ENCODE results near the gene POLR1C.
A peak's percentile ranks its signal among the peaks of the same experiment; 100 is the strongest.
"Not testable (repeated sequence)": the region's sequence is repeated elsewhere in the genome, so short reads cannot be mapped to it uniquely, and the experiment has no call there.

Gene POLR1C

GRCh38 chr6:43497689-43498088 lies 19.2 kb upstream of the POLR1C start:
- DNase-seq (no peak), ATAC-seq (replicated peaks) (no peak)
- Mint-ChIP-seq H3K4me1 (peaks cover 6 to 20% of the 10 kb centered on the region in 2 donors), H3K27me3 (no peaks in the 10 kb centered on the region), H3K9me3 (no peaks in the 10 kb centered on the region), H3K27ac (peak overlapping the region; percentile 25), H3K4me3 (no peak overlapping the region), H3K36me3 (peaks cover 30 to 41% of the 10 kb centered on the region in 2 donors)

- Mint-ChIP-seq H3K4me1 (peaks cover 2 to 14% of the 10 kb centered on the region in 2 donors), H3K36me3 (peaks cover 31 to 44% of the 10 kb centered on the region in 2 donors)
- not testable (repeated sequence) for H3K9me3 Mint-ChIP-seq; ATAC-seq (replicated peaks); H3K4me3 Mint-ChIP-seq; H3K27me3 Mint-ChIP-seq; H3K27ac Mint-ChIP-seq; DNase-seq
These were observed 18.6 kb upstream of the POLR1C start for GRCh38 chr6:43498291-43498690.

GRCh38 chr6:43499028-43499815 lies 17.7 kb upstream of the POLR1C start:
- Mint-ChIP-seq H3K4me1 (peaks cover 2 to 6% of the 10 kb centered on the region in 2 donors), H3K36me3 (peaks cover 31 to 46% of the 10 kb centered on the region in 2 donors), H3K27ac (peak overlapping the region; percentile 69), H3K27me3 (no peaks in the 10 kb centered on the region), H3K9me3 (no peaks in the 10 kb centered on the region), H3K4me3 (no peak overlapping the region)
- DNase-seq (no peak), ATAC-seq (replicated peaks) (no peak)

GRCh38 chr6:43500921-43501320 lies 16.0 kb upstream of the POLR1C start:
- DNase-seq (no peak), ATAC-seq (replicated peaks) (no peak)
- H3K4me1 Mint-ChIP-seq = no peaks in the 10 kb centered on the region
- no peaks in the 10 kb centered on the region for H3K9me3 Mint-ChIP-seq
- peaks cover 33 to 50% of the 10 kb centered on the region in 2 donors for H3K36me3 Mint-ChIP-seq
- no peak overlapping the region for H3K27ac Mint-ChIP-seq
- no peaks in the 10 kb centered on the region for H3K27me3 Mint-ChIP-seq
- no peak overlapping the region for H3K4me3 Mint-ChIP-seq

GRCh38 chr6:43502666-43503065 lies 14.2 kb upstream of the POLR1C start:
- ATAC-seq (replicated peaks) = no peak
- Mint-ChIP-seq H3K27ac (peak overlapping the region; percentile 80), H3K27me3 (peaks cover 2 to 3% of the 10 kb centered on the region in 2 donors), H3K4me3 (no peak overlapping the region), H3K36me3 (peaks cover 31 to 57% of the 10 kb centered on the region in 2 donors), H3K9me3 (no peaks in the 10 kb centered on the region), H3K4me1 (peaks cover 9 to 17% of the 10 kb centered on the region in 2 donors)
- no peak for DNase-seq

GRCh38 chr6:43503443-43503842 lies 13.4 kb upstream of the POLR1C start:
- ATAC-seq (replicated peaks) = no peak
- no peak for DNase-seq
- Mint-ChIP-seq H3K27me3 (peaks cover 7 to 10% of the 10 kb centered on the region in 2 donors), H3K9me3 (no peaks in the 10 kb centered on the region), H3K4me3 (no peak overlapping the region), H3K36me3 (peaks cover 27 to 57% of the 10 kb centered on the region in 2 donors), H3K4me1 (peaks cover 12 to 21% of the 10 kb centered on the region in 2 donors), H3K27ac (no peak overlapping the region)

- ATAC-seq (replicated peaks) (no peak), DNase-seq (no peak)
- Mint-ChIP-seq H3K27me3 (peaks cover 18 to 22% of the 10 kb centered on the region in 2 donors), H3K4me1 (peaks cover 21 to 33% of the 10 kb centered on the region in 2 donors), H3K4me3 (no peak overlapping the region), H3K36me3 (peaks cover 23 to 49% of the 10 kb centered on the region in 2 donors), H3K9me3 (no peaks in the 10 kb centered on the region), H3K27ac (no peak overlapping the region)
These were observed 11.9 kb upstream of the POLR1C start for GRCh38 chr6:43504756-43505593.

GRCh38 chr6:43505718-43506117 lies 11.2 kb upstream of the POLR1C start:
- Mint-ChIP-seq H3K4me1 (peaks cover 25 to 39% of the 10 kb centered on the region in 2 donors), H3K27ac (no peak overlapping the region), H3K4me3 (no peak overlapping the region), H3K9me3 (no peaks in the 10 kb centered on the region), H3K27me3 (peaks cover 18 to 22% of the 10 kb centered on the region in 2 donors), H3K36me3 (peaks cover 24 to 42% of the 10 kb centered on the region in 2 donors)
- ATAC-seq (replicated peaks) (no peak), DNase-seq (no peak)

- DNase-seq (no peak), ATAC-seq (replicated peaks) (no peak)
- H3K27ac Mint-ChIP-seq = peak overlapping the region; percentile 56
- H3K9me3 Mint-ChIP-seq = no peaks in the 10 kb centered on the region
- H3K27me3 Mint-ChIP-seq = peaks cover 18 to 22% of the 10 kb centered on the region in 2 donors
- H3K4me1 Mint-ChIP-seq = peaks cover 26 to 41% of the 10 kb centered on the region in 2 donors
- peaks cover 23 to 43% of the 10 kb centered on the region in 2 donors for H3K36me3 Mint-ChIP-seq
- no peak overlapping the region for H3K4me3 Mint-ChIP-seq
These were observed 10.7 kb upstream of the POLR1C start for GRCh38 chr6:43506171-43506570.

GRCh38 chr6:43506667-43507471 lies 10.0 kb upstream of the POLR1C start:
- peaks cover 18 to 22% of the 10 kb centered on the region in 2 donors for H3K27me3 Mint-ChIP-seq
- H3K4me1 Mint-ChIP-seq = peaks cover 28 to 41% of the 10 kb centered on the region in 2 donors
- H3K4me3 Mint-ChIP-seq = no peak overlapping the region
- DNase-seq (peak; percentile 71), ATAC-seq (replicated peaks) (peak; percentile 79 to 80)
- H3K27ac Mint-ChIP-seq = peak overlapping the region; percentile 56
- no peaks in the 10 kb centered on the region for H3K9me3 Mint-ChIP-seq
- H3K36me3 Mint-ChIP-seq = peaks cover 21 to 43% of the 10 kb centered on the region in 2 donors

- DNase-seq (no peak), ATAC-seq (replicated peaks) (no peak)
- Mint-ChIP-seq H3K4me1 (peaks cover 32 to 41% of the 10 kb centered on the region in 2 donors), H3K4me3 (peak overlapping the region; percentile 80 to 86), H3K27me3 (peaks cover 18 to 22% of the 10 kb centered on the region in 2 donors), H3K27ac (peak overlapping the region; percentile 81), H3K36me3 (peaks cover 22 to 39% of the 10 kb centered on the region in 2 donors), H3K9me3 (no peaks in the 10 kb centered on the region)
These were observed 8.3 kb upstream of the POLR1C start for GRCh38 chr6:43508481-43509141.

GRCh38 chr6:43509142-43509983 lies 7.5 kb upstream of the POLR1C start:
- Mint-ChIP-seq H3K4me3 (peak overlapping the region; percentile 80 to 86), H3K27me3 (peaks cover 18 to 22% of the 10 kb centered on the region in 2 donors), H3K27ac (peak overlapping the region; percentile 56), H3K4me1 (peaks cover 32 to 41% of the 10 kb centered on the region in 2 donors), H3K36me3 (peaks cover 22 to 40% of the 10 kb centered on the region in 2 donors), H3K9me3 (no peaks in the 10 kb centered on the region)
- DNase-seq (no peak), ATAC-seq (replicated peaks) (peak; percentile 11 to 16)

All from stimulated activated naive B cell treated with anti-CD40 and anti-IgM and Interleukin-4, amounts not matched to agents 10 μg/mL and 1 μg/mL and 100 μg/mL, for 72 hours (primary cell).